Activated CD8-positive, alpha-beta memory T cell treated with anti-CD3 and anti-CD28 coated beads, Interleukin-2, amount 50 U/mL, for 4 hours (primary cell): ENCODE results near the gene LCN10.

Experiments
- DNase-seq: peaks from one replicate; pipeline ENCODE4 v3.0.0-alpha.2; 2020

LCN10 gene

DNA sequence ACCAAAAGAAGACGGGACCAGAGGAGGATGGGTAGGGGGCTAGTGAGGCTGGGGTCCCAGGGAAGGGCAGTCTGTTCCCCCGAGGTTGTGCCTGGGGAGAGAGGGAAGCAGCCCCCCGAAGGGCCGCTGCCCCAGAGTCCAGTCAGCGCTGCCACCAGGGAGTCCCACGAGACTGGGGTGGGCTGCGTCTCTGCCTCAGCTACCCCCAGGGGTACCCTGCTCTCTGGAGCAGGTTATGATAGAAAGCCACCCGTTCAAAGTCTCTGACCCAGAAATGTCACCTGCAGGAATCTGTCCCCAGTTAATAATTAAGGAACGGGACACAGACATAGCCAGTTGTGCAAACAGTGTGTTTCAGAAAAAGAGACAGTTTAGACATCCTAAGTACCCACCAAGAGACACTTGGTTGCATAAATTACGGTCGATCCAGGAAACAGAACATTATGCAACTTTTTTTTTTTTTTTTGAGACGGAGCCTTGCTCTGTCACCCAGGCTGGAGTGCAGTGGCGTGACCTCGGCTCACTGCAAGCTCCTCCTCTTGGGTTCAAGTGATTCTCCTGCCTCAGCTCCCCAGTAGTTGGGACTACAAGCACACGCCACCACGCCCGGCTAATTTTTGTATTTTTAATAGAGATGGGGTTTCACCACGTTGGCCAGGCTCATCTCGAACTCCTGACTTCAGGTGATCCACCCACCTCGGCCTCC is 44.8 kb downstream of the LCN10 start:
- DNase-seq, result no peak

DNA sequence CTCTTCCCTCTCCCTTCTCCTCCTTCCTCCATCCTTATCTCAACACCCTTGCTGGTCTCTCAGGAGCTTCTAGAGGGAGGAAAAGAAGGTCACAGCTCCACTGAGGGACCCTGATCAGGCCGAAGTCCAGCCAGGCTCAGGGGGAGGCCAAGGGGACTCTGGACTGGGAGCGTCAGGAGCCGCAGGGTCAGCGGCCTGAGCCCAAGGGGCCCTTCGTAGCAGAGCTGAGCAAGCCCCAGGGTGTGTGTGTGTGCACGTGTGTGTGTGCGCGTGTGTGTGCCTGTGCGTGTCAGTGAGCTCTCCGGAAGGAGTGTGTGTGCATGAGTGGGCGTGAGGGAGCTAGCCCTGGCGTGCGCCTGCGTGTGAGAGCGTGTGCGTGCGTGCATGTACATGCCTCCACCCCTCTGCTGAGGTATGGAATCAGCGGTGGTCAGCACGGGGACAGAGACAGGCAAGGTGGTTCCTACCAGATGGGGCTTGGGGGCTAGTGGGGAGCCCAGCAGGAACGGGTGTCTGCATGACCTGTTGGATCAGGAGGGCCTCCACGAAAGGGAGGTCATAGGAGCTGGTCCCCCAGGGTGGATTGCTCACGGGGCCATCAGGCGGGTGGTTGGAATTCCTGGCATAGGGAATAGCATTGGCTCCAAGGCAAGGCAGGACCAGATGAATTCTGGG is 45.5 kb downstream of the LCN10 start:
- no peak for DNase-seq

DNA sequence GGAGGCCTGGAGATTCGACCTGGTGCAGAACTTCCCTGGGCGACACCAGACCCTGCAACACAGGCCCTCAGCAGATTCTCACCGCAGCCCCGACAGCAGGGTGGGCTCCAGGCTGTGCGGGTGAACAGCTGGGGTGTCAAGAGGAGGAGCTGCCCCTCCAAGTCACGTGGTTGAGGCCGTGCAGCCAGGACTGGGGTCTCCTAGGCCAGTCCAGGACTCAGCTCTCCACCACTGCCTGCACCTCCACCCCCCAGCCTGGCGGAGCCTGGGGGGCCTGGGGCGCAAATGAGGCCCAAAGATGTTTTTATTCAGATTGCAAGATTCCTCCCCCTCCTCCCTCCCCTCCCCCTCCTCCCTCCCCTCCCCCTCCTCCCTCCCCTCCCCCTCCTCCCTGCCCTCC is 46.2 kb downstream of the LCN10 start:
- no peak for DNase-seq

DNA sequence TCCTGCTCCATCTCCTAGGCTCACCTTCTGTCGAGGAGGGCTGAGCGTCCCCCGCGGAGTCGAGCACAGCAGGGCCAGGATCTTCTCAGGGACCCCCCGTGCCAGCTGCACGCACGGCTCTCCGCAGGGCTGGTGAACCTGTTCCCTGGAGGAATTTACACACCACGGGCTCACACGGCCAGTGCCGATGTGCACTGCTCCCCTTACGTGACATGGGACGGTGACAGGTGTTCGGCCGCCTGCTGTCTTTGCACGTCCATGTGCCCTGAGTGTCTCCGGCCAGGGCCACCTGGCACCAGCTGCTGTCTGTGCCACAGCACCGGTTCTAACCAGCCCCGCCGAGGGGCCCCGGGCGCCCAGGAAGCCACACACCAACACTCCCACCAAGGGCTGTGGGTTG is 46.8 kb downstream of the LCN10 start:
- DNase-seq, result no peak

DNA sequence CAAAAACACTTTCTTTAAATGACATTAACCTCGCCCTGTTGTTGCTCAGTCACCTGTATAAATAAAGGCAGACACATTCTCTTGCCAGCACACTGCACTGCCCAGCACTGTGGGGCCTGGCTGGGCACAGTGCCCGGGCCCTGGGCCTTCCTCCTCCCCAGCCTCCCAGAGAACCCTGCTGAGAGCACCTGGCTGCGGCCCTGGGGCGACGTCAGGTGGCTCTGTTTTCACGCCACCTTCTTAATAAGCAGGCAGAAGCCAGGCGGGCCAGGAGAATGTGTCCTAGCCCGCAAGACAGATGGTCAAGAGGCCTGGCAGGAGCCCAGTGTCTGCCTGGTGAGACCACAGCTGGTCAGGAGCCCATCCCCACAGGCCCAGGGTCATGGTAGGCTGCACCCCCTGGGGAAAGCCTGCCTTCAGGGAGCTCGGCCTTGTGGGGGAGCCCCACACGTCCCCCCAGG is 47.3 kb downstream of the LCN10 start:
- no peak for DNase-seq

DNA sequence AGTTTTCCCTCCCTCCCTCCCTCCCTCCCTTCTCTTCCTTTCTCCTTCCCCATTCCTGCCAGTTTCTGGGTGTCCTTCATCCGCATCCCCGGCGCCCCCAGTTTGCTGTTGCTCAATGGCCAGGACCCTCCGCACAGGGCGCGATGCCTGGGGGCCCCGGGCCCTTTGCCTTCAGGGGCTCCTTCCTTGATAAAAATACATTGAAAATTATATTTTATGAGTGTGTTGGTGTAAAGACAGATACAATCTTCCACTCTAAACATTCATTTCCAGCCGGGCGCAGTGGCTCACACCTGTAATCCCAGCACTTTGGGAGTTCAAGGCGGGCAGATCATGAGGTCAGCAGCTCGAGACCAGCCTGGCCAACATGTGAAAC is 47.9 kb downstream of the LCN10 start:
- DNase-seq, result no peak

DNA sequence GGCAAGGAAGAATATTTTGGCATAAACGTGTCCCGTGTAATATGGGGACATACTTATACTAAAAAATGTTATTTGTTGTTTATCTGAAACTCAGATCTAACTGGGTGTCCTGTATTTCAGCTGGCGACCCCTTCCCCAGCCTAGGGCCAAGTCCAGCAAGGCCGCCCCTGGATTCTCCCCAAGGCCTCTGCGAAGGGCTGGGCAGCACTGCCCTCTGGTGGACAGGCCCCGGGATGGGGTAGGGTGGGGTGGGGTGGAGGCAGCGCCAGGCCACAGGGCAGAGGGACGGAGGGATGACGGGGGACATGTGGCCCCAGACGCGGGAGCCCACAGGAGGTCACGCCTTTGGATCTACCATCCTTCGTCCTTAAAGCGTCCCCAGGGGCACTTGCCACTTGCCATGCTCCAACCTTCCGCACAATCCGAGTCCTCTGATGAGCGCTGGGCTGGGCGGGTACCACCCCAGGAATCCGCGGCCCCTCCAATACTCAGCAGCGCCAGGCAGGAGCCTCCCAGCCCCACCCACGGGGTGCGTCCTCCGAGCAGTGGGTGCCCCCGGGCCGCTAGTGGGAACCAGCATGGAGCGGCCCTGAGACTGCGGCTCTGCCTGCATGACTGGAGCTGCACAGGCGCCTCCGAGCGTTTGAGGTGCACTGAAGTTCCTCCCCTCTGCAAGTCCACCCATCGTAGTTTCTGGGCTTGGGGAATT is 48.4 kb downstream of the LCN10 start:
- no peak for DNase-seq

DNA sequence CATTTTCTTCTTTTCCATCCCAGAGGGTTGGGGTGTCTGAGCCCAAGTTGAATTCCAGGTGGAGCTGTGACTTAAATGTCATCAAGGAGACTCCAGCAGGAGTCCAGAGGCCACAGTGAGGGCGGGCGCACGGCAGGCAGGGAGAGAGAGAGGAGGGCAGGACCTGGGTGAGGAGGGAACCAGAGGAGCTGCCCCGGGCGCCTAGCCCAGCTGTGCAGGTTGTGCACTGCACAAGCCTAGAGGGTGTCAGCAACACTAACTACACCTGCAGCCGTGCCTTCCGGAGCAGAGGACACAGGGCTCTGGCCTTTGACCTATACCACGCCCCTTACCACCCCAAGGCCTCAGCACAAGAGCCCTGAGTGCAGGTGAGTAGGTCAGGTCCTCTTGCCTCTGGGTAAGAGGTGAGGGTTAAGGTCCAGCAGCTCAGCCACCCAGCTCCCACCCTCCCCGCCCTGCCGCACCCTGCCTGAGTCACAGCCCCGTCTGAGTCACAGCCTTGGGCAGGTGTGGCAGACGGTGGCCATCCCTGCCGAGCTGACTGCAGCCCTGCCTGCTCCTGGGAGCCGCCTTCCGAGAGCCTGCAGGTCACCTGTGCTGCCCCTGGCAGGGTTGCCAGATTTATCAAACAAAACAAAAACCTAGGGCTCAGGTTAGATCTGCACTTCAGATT is 49.1 kb downstream of the LCN10 start:
- no peak for DNase-seq

DNA sequence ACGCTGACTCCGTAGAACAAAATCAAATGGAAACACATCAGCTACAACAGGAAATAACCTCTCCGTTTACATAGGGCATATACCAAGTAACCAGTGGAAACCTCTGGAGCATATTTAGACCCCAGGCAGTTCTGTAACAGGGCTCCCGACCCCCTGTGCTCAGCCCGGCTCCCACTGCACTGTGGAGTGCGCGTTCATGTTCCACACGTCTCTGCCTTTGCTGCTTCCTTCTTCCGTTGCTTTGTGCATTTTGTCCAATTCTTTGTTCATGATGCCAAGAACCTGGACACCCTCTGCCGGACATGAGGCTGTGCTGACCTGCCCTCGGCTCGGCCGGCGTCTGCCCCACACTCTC is 49.6 kb downstream of the LCN10 start:
- no peak for DNase-seq

DNA sequence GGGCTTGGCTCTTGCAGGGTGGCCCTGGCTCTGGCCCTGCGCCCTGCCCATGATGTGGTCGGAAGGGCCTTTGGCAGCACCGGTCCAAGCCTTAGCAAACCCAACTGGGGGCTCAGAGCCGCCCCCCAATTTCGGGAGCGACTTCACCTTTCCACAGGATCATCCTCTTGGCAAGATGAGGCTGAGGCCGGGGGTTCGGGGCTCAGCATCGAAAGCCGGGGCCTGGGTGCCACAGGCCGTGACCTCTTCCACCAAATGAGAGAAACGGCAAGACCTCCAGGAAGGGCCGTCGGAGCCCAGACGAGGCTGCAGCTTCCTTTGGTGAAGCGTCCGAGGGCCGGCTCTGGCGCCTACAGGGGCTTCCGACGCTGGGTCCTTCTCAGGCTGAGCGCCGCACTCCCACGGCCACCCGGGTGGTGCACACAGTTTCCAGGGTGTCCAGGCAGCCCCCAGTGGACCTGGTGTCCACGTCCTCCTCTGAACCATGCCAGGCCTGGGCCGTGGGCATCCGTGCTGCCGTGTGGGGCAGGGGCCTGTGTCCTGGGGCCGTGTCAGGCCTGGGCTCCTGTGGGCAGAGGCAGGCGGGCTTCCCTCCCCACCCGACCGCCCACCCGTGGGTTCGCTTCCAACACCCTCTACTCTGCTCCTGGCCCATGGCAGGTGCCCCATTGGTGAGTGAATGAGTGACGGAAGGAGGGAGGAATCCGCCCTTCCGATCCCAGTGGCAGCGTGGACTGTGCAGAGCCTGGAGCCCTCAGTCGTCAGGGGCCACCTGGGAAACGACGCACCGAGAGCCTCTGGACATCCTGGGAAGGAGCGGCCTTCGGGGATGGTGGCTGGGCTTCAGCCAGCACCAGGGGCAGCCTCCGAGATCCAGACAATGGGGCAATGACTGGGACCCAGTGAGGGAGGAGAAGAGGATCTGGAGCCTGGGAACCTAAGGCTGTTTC is 50.3 kb downstream of the LCN10 start:
- no peak for DNase-seq

DNA sequence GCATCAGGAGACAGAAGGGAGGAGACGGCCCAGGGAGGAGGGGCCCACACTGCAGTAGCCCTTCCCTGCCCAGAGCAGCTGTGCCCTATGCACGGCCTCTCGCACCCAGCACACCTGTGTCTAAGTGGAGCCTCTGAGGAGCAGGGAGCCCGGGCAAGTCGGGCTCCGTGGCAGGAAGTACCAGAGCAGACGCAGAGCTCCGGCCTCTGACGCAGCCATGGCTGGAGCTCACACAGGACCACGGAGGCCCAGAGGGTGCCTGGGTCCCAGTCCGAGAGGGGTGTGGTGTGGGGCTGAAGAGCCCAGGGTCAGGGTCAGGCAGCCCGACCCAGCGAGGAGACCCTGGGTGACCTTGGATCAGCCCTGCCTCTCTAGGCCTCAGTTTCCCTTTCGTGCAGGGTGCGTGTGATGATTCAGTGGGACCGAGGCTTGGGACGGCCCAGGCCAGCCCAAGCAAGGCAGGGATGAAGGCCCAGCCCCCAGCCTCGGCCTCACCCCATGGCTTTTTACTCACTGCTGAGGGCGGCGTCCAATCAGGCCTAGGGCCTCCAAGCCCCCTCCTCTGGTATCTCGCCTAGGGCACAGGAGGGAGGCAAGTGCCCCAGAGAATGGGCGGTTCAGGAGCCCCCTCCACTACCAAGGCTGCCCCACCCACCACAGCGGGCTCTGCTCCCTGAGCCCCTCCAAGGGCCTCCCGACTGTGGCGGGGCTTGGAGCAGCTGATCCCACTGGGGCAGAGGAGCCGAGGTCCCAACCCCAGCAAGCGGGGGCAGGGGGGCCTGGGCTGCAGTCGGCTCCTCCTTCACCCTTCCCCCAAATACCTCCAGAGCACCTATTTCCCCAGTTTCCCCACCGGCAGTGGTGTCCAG is 51.2 kb downstream of the LCN10 start:
- no peak for DNase-seq

DNA sequence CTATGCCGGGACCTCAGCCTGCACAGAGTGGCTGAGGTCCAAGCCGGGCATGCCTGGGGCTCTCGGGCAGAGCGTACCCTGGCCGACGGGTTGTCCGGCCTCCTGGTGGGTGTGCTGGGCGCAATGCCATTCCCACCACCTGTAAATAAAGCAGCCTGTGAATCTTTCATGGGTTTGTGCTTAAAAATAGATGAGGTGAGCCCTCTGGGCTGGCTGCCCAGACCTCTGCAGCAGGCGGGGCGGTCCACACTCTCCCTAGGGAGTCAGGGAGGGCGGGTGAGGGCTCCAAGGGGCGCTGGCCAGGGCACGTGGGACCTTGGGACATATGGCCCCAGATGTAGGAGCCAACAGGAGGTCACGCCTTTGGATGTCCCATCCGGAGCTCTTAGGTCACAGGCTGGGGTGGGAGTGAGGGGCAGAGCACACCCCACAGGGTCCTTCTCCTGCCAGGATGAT is 51.9 kb downstream of the LCN10 start:
- DNase-seq, result no peak

DNA sequence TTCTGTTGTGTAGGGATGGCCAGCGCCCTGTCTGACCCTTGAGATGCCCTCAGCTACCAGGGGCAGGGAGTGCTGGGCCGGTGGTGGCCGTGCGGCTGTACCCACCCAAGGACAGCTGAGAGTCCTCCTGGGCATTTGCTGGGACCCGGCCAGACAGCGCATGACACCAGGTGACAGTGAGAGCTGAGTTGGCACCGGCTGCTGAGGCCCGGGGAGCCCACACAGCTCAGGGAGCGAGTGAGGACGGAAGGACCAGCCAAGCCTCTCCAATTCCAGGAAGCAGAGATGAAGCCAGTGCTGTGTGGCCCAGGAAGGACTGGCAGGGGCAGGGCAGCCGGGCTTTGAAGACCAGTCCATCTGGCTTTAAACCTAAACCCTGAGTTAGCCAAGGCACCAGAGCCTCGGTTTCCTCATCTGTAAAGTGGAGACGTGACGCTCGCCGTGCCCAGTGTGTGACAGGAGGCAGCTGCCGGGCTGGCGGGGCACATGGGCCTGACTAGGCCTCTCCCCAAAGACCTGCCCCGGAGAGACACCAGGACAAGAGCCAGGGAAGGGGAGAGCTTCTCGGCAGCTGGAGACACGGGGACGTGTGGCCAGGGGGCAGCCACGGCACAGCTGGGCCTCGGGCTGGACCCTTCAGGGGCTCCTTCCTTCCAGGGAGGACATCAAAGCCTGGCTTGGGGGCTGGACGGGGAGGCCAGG is 52.5 kb downstream of the LCN10 start:
- DNase-seq, result no peak

DNA sequence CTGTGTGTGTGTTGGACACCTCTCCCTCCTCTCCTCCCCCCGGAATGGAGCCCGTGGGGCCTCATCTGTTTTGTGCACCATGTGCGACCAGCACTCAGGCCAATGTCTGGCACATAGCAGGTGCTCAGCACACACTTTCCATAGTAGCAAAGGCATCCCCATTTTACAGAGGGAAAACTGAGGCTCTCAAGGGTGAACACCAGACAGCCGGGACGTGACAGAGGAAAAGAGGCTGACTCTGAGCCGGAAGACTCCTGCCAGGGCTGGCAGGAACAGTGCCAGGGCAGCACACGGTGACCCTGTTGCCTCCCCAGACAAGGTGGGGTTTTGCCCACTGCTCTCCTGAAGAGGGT is 53.7 kb downstream of the LCN10 start:
- DNase-seq, result no peak

DNA sequence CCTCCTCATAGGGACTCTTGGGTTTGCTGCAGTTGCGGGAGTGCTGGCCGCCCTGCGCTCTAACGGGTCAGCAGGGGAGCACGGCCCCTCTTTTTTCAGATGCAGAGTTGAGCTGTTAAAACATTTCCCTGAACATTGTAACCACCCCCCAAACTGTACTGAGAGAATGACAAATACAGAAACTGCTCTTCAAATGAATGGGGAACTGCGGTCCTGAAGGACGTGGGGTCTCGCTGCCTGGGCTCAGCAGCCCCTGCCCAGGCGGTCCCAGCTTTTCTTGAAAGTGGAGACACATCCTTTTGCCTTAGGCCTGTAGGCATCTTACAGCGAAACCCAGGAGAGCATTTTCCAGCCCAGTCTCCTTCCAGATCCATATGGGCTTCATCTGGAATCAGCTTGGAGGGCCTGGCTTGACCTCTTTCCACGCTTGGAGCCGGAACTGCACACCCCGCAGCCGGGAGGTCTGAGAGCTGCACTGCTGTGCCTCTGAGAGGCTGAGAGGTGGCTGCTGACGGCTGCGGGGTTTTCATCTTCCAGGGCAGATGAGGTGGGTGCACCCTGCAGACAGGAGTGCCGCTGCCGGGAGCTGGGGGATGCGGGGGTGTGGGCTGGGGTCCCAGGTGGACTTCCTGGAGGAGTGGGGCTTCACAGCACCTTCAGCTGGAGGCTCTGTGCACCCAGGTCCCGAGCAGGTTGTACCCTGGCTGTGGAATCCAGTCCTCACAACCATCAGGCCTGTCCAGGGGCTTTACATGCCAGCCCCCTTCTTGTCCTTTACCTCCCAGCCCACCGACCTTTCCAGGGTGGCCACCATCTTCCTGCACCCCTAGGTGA is 54.2 kb downstream of the LCN10 start:
- no peak for DNase-seq
